ENCODE results near the gene EEA1.

EEA1 gene

DNA sequence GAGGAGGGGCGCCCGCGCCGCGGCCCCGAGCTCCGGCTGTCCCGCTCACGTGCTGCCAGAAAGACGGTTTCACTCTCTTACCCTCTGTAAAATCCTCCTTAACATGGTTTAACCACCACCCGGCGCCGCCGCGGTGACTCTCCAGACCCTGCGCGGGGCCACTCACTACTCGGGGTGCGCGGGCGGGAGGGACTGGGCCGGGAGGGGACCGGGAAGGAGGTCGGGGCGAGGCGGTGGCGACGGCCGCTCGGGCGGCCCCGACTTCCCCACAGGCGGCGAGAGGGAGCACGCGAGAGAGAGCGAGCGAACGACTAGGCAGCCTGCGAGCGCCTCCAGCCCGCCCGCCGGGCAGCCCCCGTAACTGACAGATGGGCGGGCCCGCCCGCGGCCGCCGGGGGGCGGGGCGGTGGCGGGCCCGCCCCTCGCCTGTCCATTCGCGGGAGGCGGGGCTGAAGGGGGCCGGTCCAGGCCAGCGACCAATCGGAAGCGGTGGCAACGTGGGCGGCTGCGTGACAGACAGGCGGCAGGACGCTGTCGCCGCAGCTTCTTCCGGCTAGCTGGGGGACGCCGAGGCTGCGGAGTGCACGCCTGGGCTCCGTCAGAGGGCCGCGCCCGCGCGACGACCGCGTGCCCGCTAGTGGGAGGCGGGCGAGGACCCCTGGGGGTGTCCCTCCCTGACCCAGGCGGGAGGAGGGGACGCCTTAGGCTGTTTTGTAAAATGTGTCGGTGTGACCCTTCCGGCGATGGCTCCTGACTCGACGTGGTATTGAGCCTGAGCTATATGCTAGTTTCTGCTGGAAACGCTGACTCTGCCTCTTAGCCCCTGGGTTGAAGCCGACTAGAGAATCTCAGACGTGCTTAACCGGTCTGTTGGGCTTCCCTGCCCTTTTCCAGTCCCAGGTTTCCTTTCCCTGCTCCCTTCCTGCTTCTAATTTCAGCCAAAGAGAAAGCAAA lies at the start of gene EEA1 (continued):
- no peak for TF ChIP-seq ZNF169 (tag by site-specific recombination; IDR thresholded peaks at IDR 0.05)
- TF ChIP-seq, protein P1, sequence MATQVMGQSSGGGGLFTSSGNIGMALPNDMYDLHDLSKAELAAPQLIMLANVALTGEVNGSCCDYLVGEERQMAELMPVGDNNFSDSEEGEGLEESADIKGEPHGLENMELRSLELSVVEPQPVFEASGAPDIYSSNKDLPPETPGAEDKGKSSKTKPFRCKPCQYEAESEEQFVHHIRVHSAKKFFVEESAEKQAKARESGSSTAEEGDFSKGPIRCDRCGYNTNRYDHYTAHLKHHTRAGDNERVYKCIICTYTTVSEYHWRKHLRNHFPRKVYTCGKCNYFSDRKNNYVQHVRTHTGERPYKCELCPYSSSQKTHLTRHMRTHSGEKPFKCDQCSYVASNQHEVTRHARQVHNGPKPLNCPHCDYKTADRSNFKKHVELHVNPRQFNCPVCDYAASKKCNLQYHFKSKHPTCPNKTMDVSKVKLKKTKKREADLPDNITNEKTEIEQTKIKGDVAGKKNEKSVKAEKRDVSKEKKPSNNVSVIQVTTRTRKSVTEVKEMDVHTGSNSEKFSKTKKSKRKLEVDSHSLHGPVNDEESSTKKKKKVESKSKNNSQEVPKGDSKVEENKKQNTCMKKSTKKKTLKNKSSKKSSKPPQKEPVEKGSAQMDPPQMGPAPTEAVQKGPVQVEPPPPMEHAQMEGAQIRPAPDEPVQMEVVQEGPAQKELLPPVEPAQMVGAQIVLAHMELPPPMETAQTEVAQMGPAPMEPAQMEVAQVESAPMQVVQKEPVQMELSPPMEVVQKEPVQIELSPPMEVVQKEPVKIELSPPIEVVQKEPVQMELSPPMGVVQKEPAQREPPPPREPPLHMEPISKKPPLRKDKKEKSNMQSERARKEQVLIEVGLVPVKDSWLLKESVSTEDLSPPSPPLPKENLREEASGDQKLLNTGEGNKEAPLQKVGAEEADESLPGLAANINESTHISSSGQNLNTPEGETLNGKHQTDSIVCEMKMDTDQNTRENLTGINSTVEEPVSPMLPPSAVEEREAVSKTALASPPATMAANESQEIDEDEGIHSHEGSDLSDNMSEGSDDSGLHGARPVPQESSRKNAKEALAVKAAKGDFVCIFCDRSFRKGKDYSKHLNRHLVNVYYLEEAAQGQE (tag by site-specific recombination; IDR thresholded peaks at IDR 0.05) = no peak
- no peak for TF ChIP-seq ZNF521 (tag by site-specific recombination; IDR thresholded peaks at IDR 0.05)
- TF ChIP-seq ZNF701 (tag by site-specific recombination; IDR thresholded peaks at IDR 0.05) = no peak
- TF ChIP-seq, protein P2, sequence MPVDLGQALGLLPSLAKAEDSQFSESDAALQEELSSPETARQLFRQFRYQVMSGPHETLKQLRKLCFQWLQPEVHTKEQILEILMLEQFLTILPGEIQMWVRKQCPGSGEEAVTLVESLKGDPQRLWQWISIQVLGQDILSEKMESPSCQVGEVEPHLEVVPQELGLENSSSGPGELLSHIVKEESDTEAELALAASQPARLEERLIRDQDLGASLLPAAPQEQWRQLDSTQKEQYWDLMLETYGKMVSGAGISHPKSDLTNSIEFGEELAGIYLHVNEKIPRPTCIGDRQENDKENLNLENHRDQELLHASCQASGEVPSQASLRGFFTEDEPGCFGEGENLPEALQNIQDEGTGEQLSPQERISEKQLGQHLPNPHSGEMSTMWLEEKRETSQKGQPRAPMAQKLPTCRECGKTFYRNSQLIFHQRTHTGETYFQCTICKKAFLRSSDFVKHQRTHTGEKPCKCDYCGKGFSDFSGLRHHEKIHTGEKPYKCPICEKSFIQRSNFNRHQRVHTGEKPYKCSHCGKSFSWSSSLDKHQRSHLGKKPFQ (tag by site-specific recombination; IDR thresholded peaks at IDR 0.05) = 0 out of 2 replicates have a peak, but pooled peaks have one; percentile 70
- TF ChIP-seq, protein P3, sequence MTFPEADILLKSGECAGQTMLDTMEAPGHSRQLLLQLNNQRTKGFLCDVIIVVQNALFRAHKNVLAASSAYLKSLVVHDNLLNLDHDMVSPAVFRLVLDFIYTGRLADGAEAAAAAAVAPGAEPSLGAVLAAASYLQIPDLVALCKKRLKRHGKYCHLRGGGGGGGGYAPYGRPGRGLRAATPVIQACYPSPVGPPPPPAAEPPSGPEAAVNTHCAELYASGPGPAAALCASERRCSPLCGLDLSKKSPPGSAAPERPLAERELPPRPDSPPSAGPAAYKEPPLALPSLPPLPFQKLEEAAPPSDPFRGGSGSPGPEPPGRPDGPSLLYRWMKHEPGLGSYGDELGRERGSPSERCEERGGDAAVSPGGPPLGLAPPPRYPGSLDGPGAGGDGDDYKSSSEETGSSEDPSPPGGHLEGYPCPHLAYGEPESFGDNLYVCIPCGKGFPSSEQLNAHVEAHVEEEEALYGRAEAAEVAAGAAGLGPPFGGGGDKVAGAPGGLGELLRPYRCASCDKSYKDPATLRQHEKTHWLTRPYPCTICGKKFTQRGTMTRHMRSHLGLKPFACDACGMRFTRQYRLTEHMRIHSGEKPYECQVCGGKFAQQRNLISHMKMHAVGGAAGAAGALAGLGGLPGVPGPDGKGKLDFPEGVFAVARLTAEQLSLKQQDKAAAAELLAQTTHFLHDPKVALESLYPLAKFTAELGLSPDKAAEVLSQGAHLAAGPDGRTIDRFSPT (tag by site-specific recombination; IDR thresholded peaks at IDR 0.05) = peak; percentile 93
- TF ChIP-seq ZFP37 (tag by site-specific recombination; IDR thresholded peaks at IDR 0.05) = peak; percentile 87; the same call in 1 of the 2 replicates
- TF ChIP-seq KLF8 (tag by site-specific recombination; IDR thresholded peaks at IDR 0.05) = peak; percentile 90
- TF ChIP-seq ZNF473 (tag by site-specific recombination; IDR thresholded peaks at IDR 0.05) = no peak
- peak; percentile 83 for TF ChIP-seq SP7 (tag by site-specific recombination; IDR thresholded peaks at IDR 0.05)
- no peak for TF ChIP-seq ZSCAN23 (tag by site-specific recombination; IDR thresholded peaks at IDR 0.05)
- no peak for TF ChIP-seq ZNF184 (tag by site-specific recombination; IDR thresholded peaks at IDR 0.05)
- no peak for TF ChIP-seq ZNF837 (tag by site-specific recombination; IDR thresholded peaks at IDR 0.05)
- TF ChIP-seq ZNF501 (tag by site-specific recombination; IDR thresholded peaks at IDR 0.05) = peak; percentile 84
- TF ChIP-seq MZF1 (tag by site-specific recombination; IDR thresholded peaks at IDR 0.05; ENCODE audit: borderline replicate concordance) = no peak
- TF ChIP-seq, protein P4, sequence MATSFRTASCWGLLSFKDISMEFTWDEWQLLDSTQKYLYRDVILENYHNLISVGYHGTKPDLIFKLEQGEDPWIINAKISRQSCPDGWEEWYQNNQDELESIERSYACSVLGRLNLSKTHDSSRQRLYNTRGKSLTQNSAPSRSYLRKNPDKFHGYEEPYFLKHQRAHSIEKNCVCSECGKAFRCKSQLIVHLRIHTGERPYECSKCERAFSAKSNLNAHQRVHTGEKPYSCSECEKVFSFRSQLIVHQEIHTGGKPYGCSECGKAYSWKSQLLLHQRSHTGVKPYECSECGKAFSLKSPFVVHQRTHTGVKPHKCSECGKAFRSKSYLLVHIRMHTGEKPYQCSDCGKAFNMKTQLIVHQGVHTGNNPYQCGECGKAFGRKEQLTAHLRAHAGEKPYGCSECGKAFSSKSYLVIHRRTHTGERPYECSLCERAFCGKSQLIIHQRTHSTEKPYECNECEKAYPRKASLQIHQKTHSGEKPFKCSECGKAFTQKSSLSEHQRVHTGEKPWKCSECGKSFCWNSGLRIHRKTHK (tag by site-specific recombination; IDR thresholded peaks at IDR 0.05) = no peak
- TF ChIP-seq, protein P5, sequence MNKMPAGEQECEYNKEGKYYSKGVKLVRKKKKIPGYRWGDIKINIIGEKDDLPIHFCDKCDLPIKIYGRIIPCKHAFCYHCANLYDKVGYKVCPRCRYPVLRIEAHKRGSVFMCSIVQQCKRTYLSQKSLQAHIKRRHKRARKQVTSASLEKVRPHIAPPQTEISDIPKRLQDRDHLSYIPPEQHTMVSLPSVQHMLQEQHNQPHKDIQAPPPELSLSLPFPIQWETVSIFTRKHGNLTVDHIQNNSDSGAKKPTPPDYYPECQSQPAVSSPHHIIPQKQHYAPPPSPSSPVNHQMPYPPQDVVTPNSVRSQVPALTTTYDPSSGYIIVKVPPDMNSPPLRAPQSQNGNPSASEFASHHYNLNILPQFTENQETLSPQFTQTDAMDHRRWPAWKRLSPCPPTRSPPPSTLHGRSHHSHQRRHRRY (tag by site-specific recombination; IDR thresholded peaks at IDR 0.05) = no peak
- TF ChIP-seq TCF7L2 (IDR thresholded peaks at IDR 0.05; ENCODE audit: borderline replicate concordance, low read depth, low read length) = no peak
- TF ChIP-seq ZNF777 (tag by site-specific recombination; IDR thresholded peaks at IDR 0.05; ENCODE audit: borderline replicate concordance) = no peak; the same call in 1 of the 2 replicates
- peak; percentile 73 for TF ChIP-seq ZNF610 (tag by site-specific recombination; IDR thresholded peaks at IDR 0.05; ENCODE audit: borderline replicate concordance)
- TF ChIP-seq ZNF555 (tag by site-specific recombination; conservative IDR thresholded peaks at IDR 0.05) = no peak
- TF ChIP-seq, protein P6, sequence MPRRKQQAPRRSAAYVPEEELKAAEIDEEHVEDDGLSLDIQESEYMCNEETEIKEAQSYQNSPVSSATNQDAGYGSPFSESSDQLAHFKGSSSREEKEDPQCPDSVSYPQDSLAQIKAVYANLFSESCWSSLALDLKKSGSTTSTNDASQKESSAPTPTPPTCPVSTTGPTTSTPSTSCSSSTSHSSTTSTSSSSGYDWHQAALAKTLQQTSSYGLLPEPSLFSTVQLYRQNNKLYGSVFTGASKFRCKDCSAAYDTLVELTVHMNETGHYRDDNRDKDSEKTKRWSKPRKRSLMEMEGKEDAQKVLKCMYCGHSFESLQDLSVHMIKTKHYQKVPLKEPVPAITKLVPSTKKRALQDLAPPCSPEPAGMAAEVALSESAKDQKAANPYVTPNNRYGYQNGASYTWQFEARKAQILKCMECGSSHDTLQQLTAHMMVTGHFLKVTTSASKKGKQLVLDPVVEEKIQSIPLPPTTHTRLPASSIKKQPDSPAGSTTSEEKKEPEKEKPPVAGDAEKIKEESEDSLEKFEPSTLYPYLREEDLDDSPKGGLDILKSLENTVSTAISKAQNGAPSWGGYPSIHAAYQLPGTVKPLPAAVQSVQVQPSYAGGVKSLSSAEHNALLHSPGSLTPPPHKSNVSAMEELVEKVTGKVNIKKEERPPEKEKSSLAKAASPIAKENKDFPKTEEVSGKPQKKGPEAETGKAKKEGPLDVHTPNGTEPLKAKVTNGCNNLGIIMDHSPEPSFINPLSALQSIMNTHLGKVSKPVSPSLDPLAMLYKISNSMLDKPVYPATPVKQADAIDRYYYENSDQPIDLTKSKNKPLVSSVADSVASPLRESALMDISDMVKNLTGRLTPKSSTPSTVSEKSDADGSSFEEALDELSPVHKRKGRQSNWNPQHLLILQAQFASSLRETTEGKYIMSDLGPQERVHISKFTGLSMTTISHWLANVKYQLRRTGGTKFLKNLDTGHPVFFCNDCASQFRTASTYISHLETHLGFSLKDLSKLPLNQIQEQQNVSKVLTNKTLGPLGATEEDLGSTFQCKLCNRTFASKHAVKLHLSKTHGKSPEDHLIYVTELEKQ (tag by site-specific recombination; IDR thresholded peaks at IDR 0.05; ENCODE audit: borderline replicate concordance) = peak; percentile 21; the same call in 1 of the 2 replicates
- TF ChIP-seq ZBTB1 (tag by site-specific recombination; IDR thresholded peaks at IDR 0.05) = no peak

All from HEK293 (cell line).